Upper lobe of left lung (tissue), 4 donors: ENCODE results near the gene ABHD18.
"Not testable (repeated sequence)": the region's sequence is repeated elsewhere in the genome, so short reads cannot be mapped to it uniquely, and the experiment has no call there.

Experiments used
- POLR2A ChIP-seq, 4 donors: fragments of 450-650 bp; IDR thresholded peaks; one replicate each; pipeline ENCODE4 v1.5.1; 2016 to 2017; ENCODE audit warnings: antibody characterized with exemption in 4 of 4, mild to moderate bottlenecking in 2 of 4
- TF ChIP-seq, protein P1 (sequence below), 6 experiments: fragments of 450-650 bp in 4 of 6; fragments of 200-600 bp in 2 of 6; sonication (generic) in 2 of 6; IDR thresholded peaks; one replicate each; pipeline ENCODE4 v1.5.1; 2016 to 2019; ENCODE audit warnings: antibody characterized with exemption in 6 of 6

DNA sequence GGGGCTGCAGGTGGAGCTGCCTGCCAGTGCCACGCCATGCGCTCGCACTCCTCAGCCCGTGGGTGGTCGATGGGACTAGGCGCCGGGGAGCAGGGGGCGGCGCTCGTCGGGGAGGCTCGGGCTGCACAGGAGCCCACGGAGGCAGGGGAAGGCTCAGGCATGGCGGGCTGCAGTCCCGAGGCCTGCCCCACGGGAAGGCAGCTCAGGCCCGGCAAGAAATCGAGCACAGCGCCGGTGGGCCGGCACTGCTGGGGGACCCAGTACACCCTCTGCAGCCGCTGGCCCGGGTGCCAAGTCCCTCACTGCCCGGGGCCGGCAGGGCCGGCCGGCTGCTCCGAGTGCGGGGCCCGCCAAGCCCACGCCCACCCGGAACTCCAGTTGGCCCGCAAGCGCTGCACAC is 82.3 kb downstream of the ABHD18 start:
- TF ChIP-seq, protein P1, sequence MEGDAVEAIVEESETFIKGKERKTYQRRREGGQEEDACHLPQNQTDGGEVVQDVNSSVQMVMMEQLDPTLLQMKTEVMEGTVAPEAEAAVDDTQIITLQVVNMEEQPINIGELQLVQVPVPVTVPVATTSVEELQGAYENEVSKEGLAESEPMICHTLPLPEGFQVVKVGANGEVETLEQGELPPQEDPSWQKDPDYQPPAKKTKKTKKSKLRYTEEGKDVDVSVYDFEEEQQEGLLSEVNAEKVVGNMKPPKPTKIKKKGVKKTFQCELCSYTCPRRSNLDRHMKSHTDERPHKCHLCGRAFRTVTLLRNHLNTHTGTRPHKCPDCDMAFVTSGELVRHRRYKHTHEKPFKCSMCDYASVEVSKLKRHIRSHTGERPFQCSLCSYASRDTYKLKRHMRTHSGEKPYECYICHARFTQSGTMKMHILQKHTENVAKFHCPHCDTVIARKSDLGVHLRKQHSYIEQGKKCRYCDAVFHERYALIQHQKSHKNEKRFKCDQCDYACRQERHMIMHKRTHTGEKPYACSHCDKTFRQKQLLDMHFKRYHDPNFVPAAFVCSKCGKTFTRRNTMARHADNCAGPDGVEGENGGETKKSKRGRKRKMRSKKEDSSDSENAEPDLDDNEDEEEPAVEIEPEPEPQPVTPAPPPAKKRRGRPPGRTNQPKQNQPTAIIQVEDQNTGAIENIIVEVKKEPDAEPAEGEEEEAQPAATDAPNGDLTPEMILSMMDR (IDR thresholded peaks at IDR 0.05) = not testable (repeated sequence)
- TF ChIP-seq POLR2A (IDR thresholded peaks at IDR 0.05) = not testable (repeated sequence)
